ENCODE measurements around the gene ZNF3. TPM values are rescaled to one million over a fixed set of nuclear protein-coding genes. Genes with fewer than 3 reads are reported as not detected.

ZNF3 gene
- total RNA-seq, 1 experiment from 2014 or later, result 32.9 TPM

- intact Hi-C loops (cut with micrococcal nuclease; ENCODE audit: unreplicated experiment) (no loop called here), in situ Hi-C loops (cut with HindIII; ENCODE audit: low pct_unique_long_range_greater_than_20kb, low sequenced_read_pairs) (no loop called here)
- no peak for TF ChIP-seq REST (IDR thresholded peaks at IDR 0.05; ENCODE audit: insufficient read depth in 1 of 2, low read depth in 2 of 2, low read length in 1 of 2)
- TF ChIP-seq POLR2AphosphoS5 (IDR thresholded peaks at IDR 0.05; ENCODE audit: low read depth, low read length), result no peak
- no peak for TF ChIP-seq SIN3A (IDR thresholded peaks at IDR 0.05; ENCODE audit: borderline replicate concordance, insufficient read depth, low read depth, low read length)
- TF ChIP-seq CTCF (IDR thresholded peaks at IDR 0.05), result no peak
- TF ChIP-seq TCF7L2 (IDR thresholded peaks at IDR 0.05; ENCODE audit: low read depth, low read length), result no peak
- H3K27me3 ChIP-seq (ENCODE audit: control insufficient read depth, insufficient read depth, low read length), result no peaks in the 10 kb centered on the region
- H3K4me1 ChIP-seq (ENCODE audit: control insufficient read depth, insufficient read depth, low read length), result peaks cover 11% of the 10 kb centered on the region
- DNase-seq (ENCODE audit: low read depth, low spot score) (no peak), ATAC-seq (no peak)
- H3K27ac ChIP-seq (ENCODE audit: low read length), result peak overlapping the region; percentile 88
- POLR2A ChIA-PET, result no interaction called here
- no peaks in the 10 kb centered on the region; the same call in 1 of the 2 replicates for H3K36me3 ChIP-seq (ENCODE audit: control insufficient read depth, insufficient read depth, low read length)
- CTCF ChIA-PET, result no interaction called here
- H3K4me3 ChIP-seq (ENCODE audit: low read depth in 2 of 2, low read length in 2 of 2), result peak overlapping the region; percentile 69 to 99
- H3K9me3 ChIP-seq (ENCODE audit: control insufficient read depth, insufficient read depth, low read depth, low read length), result no peaks in the 10 kb centered on the region
- TSS peak; percentile 83 for BruUV-seq (replicated peaks)
Observed at GRCh38 chr7:100118388-100119071, 37.0 kb upstream of the ZNF3 start.

- ATAC-seq (no peak), DNase-seq (ENCODE audit: low read depth, low spot score) (no peak)
- Histone ChIP-seq H3K4me3 (ENCODE audit: low read depth in 2 of 2, low read length in 2 of 2) (no peak overlapping the region), H3K27me3 (ENCODE audit: control insufficient read depth, insufficient read depth, low read length) (no peaks in the 10 kb centered on the region), H3K4me1 (ENCODE audit: control insufficient read depth, insufficient read depth, low read length) (0 out of 2 replicates have a peak, but pooled peaks cover 2% of the 10 kb centered on the region), H3K9me3 (ENCODE audit: control insufficient read depth, insufficient read depth, low read depth, low read length) (no peaks in the 10 kb centered on the region), H3K36me3 (ENCODE audit: control insufficient read depth, insufficient read depth, low read length) (no peaks in the 10 kb centered on the region; the same call in 1 of the 2 replicates), H3K27ac (ENCODE audit: low read length) (no peak overlapping the region)
- ChIA-PET POLR2A (no interaction called here), CTCF (no interaction called here)
- no TSS peak for BruUV-seq (replicated peaks)
- no peak for TF ChIP-seq POLR2AphosphoS5 (IDR thresholded peaks at IDR 0.05; ENCODE audit: low read depth, low read length)
- intact Hi-C loops (cut with micrococcal nuclease; ENCODE audit: unreplicated experiment), result no loop called here
- in situ Hi-C loops (cut with HindIII; ENCODE audit: low pct_unique_long_range_greater_than_20kb, low sequenced_read_pairs), result no loop called here
Observed at GRCh38 chr7:100115026-100115425, 33.5 kb upstream of the ZNF3 start.

- no peaks in the 10 kb centered on the region; the same call in 1 of the 2 replicates for H3K36me3 ChIP-seq (ENCODE audit: control insufficient read depth, insufficient read depth, low read length)
- no TSS peak for BruUV-seq (replicated peaks)
- no peaks in the 10 kb centered on the region for H3K4me1 ChIP-seq (ENCODE audit: control insufficient read depth, insufficient read depth, low read length)
- intact Hi-C loops (cut with micrococcal nuclease; ENCODE audit: unreplicated experiment), result no loop called here
- POLR2A ChIA-PET, result no interaction called here
- in situ Hi-C loops (cut with HindIII; ENCODE audit: low pct_unique_long_range_greater_than_20kb, low sequenced_read_pairs), result no loop called here
- no peak overlapping the region for H3K4me3 ChIP-seq (ENCODE audit: low read depth in 2 of 2, low read length in 2 of 2)
- CTCF ChIA-PET, result interaction anchor here (0.6 to 1.7 kb wide), 2 partner anchors 9 to 18 kb away, joined by 3 to 4 read pairs; no protein-coding TSS in a partner anchor
- no peak for TF ChIP-seq TCF7L2 (IDR thresholded peaks at IDR 0.05; ENCODE audit: low read depth, low read length)
- TF ChIP-seq SIN3A (IDR thresholded peaks at IDR 0.05; ENCODE audit: borderline replicate concordance, insufficient read depth, low read depth, low read length), result no peak
- no peak for TF ChIP-seq CTCF (IDR thresholded peaks at IDR 0.05)
- no peak for TF ChIP-seq REST (IDR thresholded peaks at IDR 0.05; ENCODE audit: insufficient read depth in 1 of 2, low read depth in 2 of 2, low read length in 1 of 2)
- no peak for TF ChIP-seq POLR2AphosphoS5 (IDR thresholded peaks at IDR 0.05; ENCODE audit: low read depth, low read length)
- no peak overlapping the region for H3K27ac ChIP-seq (ENCODE audit: low read length)
- ATAC-seq (no peak), DNase-seq (ENCODE audit: low read depth, low spot score) (no peak)
- H3K9me3 ChIP-seq (ENCODE audit: control insufficient read depth, insufficient read depth, low read depth, low read length), result no peaks in the 10 kb centered on the region
- no peaks in the 10 kb centered on the region for H3K27me3 ChIP-seq (ENCODE audit: control insufficient read depth, insufficient read depth, low read length)
Observed at GRCh38 chr7:100111914-100112313, 30.4 kb upstream of the ZNF3 start.

Data from Panc1 (cell line).